CD14-positive monocyte (primary cell): ENCODE data around the gene IRF9. TPM values are rescaled to one million over a fixed set of nuclear protein-coding genes. Genes with fewer than 3 reads are reported as not detected.

Experiments
- DNase-seq, 3 donors: peaks; one replicate each; pipeline ENCODE4 v3.0.0-alpha.2; 2011 to 2022
- H2AFZ ChIP-seq: 2 replicates; pipeline ENCODE4 v1.6.0; 2012; ENCODE audit warnings: mild to moderate bottlenecking, low read depth, low read length, inconsistent platforms; ENCODE audit not compliant: insufficient read depth, poor library complexity, severe bottlenecking
- H3K27ac ChIP-seq, 2 donors: 1 replicate in 1 of 2; 2 replicates in 1 of 2; pipeline ENCODE4 v1.5.1; 2012 to 2013; ENCODE audit warnings: low read length in 2 of 2, control low read depth in 1 of 2, inconsistent platforms in 1 of 2, low read depth in 1 of 2, mild to moderate bottlenecking in 1 of 2
- H3K27me3 ChIP-seq, 2 donors: one replicate each; pipeline versions ENCODE4 v1.6.0 to v1.6.1; 2011 to 2013; ENCODE audit warnings: low read length in 2 of 2; ENCODE audit not compliant: control insufficient read depth in 2 of 2, insufficient read depth in 2 of 2
- H3K36me3 ChIP-seq, 2 donors: replicated peaks in 1 of 2; 1 replicate in 1 of 2; 2 replicates in 1 of 2; pipeline versions ENCODE4 v1.5.1 to v1.6.1; 2012 to 2013; ENCODE audit warnings: low read length in 2 of 2, control low read depth in 1 of 2, inconsistent platforms in 1 of 2, mild to moderate bottlenecking in 1 of 2; ENCODE audit not compliant: insufficient read depth in 2 of 2, control insufficient read depth in 1 of 2
- H3K4me1 ChIP-seq, 2 donors: 1 replicate in 1 of 2; 2 replicates in 1 of 2; pipeline versions ENCODE4 v1.5.1 to v1.6.1; 2012 to 2013; ENCODE audit warnings: low read length in 2 of 2, control low read depth in 1 of 2, inconsistent platforms in 1 of 2, mild to moderate bottlenecking in 1 of 2, moderate library complexity in 1 of 2; ENCODE audit not compliant: insufficient read depth in 2 of 2, control insufficient read depth in 1 of 2
- H3K4me2 ChIP-seq: replicated peaks from 2 replicates; pipeline ENCODE3; 2012; ENCODE audit warnings: low read length, moderate library complexity, mild to moderate bottlenecking; ENCODE audit not compliant: poor library complexity, severe bottlenecking; ENCODE audit errors: extremely low read depth
- H3K4me3 ChIP-seq, 3 experiments: fragments of 200-600 bp in 1 of 3; sonication (generic) in 1 of 3; replicated peaks in 1 of 3; 1 replicate in 2 of 3; 2 replicates in 1 of 3; pipeline ENCODE4 v1.5.1; 2011 to 2013; ENCODE audit warnings: low read length in 3 of 3, mild to moderate bottlenecking in 3 of 3, control low read depth in 2 of 3, low read depth in 2 of 3, inconsistent platforms in 1 of 3, moderate library complexity in 1 of 3
- H3K79me2 ChIP-seq: 2 replicates; pipeline ENCODE4 v1.6.0; 2012; ENCODE audit warnings: mild to moderate bottlenecking, control low read depth, inconsistent platforms, low read length, moderate library complexity; ENCODE audit not compliant: insufficient read depth
- H3K9ac ChIP-seq: 2 replicates; pipeline ENCODE4 v1.6.0; 2017; ENCODE audit warnings: low read length, mild to moderate bottlenecking; ENCODE audit not compliant: insufficient read depth, poor library complexity, severe bottlenecking
- H3K9me3 ChIP-seq, 2 donors: replicated peaks in 1 of 2; 1 replicate in 1 of 2; 2 replicates in 1 of 2; pipeline versions ENCODE4 v1.5.1 to v1.6.1; 2012 to 2013; ENCODE audit warnings: low read length in 2 of 2, control low read depth in 1 of 2; ENCODE audit not compliant: control insufficient read depth in 1 of 2, insufficient read depth in 1 of 2
- H4K20me1 ChIP-seq: 2 replicates; pipeline ENCODE4 v1.6.0; 2012; ENCODE audit warnings: mild to moderate bottlenecking, low read length, control low read depth, moderate library complexity; ENCODE audit not compliant: insufficient read depth
- H3K27ac Mint-ChIP-seq, 7 donors: one replicate each; pipeline ENCODE4 v1.8.0; 2020; ENCODE audit warnings: mild to moderate bottlenecking in 7 of 7, mixed read lengths in 7 of 7, moderate library complexity in 6 of 7, inconsistent platforms in 2 of 7
- H3K27me3 Mint-ChIP-seq, 3 donors: one replicate each; pipeline ENCODE4 v1.8.0; 2021 to 2022; ENCODE audit warnings: low read depth in 3 of 3, mild to moderate bottlenecking in 3 of 3, mixed read lengths in 3 of 3, moderate library complexity in 3 of 3, inconsistent platforms in 1 of 3
- H3K36me3 Mint-ChIP-seq, 2 donors: one replicate each; pipeline ENCODE4 v1.8.0; 2020; ENCODE audit warnings: mixed read lengths in 2 of 2, inconsistent platforms in 1 of 2, mild to moderate bottlenecking in 1 of 2
- H3K4me1 Mint-ChIP-seq: one replicate; pipeline ENCODE4 v1.8.0; 2020; ENCODE audit warnings: mild to moderate bottlenecking, mixed read lengths
- H3K4me3 Mint-ChIP-seq, 2 donors: one replicate each; pipeline ENCODE4 v1.8.0; 2020; ENCODE audit warnings: mild to moderate bottlenecking in 2 of 2, mixed read lengths in 2 of 2, moderate library complexity in 1 of 2
- H3K9me3 Mint-ChIP-seq, 7 donors: one replicate each; pipeline ENCODE4 v1.8.0; 2020 to 2022; ENCODE audit warnings: mixed read lengths in 7 of 7, mild to moderate bottlenecking in 6 of 7, moderate library complexity in 6 of 7, inconsistent platforms in 2 of 7
- WGBS: methylation state at CpG from one replicate; pipeline ENCODE4 v1.1.5; 2013; ENCODE audit warnings: missing lambda C conversion rate; ENCODE audit not compliant: insufficient coverage; 5-methylcytosine and 5-hydroxymethylcytosine counted together
- intact Hi-C, 2 donors: fragments of 100-400 bp; cut with micrococcal nuclease; formaldehyde crosslinking; loops; one replicate each; pipeline versions ENCODE4 v1.15.0 to v1.15.1; 2023
- polyA plus RNA-seq, 3 donors: library from polyadenylated mRNA; depleted of rRNA in 1 of 3; unstranded in 2 of 3; stranded (reverse) in 1 of 3; fragments of 300-500 nt in 2 of 3; fragments of >200 nt in 1 of 3; fragmentation: Illumina TruSeq in 2 of 3; gene quantifications; 1 replicate in 2 of 3; 2 replicates in 1 of 3; pipeline ENCODE4 v1.2.3, GENCODE V29; 2012 to 2021
- TF ChIP-seq, protein P1 (sequence below): fragments of 200-600 bp; IDR thresholded peaks from one replicate; pipeline ENCODE4 v1.8.0; 2022; ENCODE audit warnings: antibody characterized with exemption, mild to moderate bottlenecking

Gene IRF9
- polyA plus RNA-seq, 3 donors: 44.7 to 208 (median 56.0) TPM

DNA sequence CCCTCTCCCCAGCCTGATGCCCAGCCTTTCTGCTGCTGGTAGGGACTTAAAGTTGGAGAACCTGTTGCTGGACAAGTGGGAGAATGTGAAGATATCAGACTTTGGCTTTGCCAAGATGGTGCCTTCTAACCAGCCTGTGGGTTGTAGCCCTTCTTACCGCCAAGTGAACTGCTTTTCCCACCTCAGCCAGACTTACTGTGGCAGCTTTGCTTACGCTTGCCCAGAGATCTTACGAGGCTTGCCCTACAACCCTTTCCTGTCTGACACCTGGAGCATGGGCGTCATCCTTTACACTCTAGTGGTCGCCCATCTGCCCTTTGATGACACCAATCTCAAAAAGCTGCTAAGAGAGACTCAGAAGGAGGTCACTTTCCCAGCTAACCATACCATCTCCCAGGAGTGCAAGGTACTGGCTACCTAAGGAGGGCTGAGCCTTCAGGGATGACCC lies 46.1 kb downstream of the IRF9 start:
- H3K4me1 Mint-ChIP-seq: peaks cover 12% of the 10 kb centered on the region
- intact Hi-C loops: no loop called here
- Histone ChIP-seq H3K9me3 (peaks cover 0 to 2% of the 10 kb centered on the region in 2 donors), H3K9ac (no peak overlapping the region), H3K27ac (peak overlapping the region in 1 of 2 donors; percentile 31), H3K36me3 (peaks cover 63 to 90% of the 10 kb centered on the region in 2 donors), H3K4me3 (no peak overlapping the region), H3K4me1 (peaks cover 0 to 2% of the 10 kb centered on the region in 2 donors), H4K20me1 (peaks cover 38% of the 10 kb centered on the region), H3K4me2 (no peak overlapping the region), H2AFZ (no peak overlapping the region), H3K79me2 (peaks cover 23% of the 10 kb centered on the region), H3K27me3 (no peaks in the 10 kb centered on the region)
- TF ChIP-seq, protein P1, sequence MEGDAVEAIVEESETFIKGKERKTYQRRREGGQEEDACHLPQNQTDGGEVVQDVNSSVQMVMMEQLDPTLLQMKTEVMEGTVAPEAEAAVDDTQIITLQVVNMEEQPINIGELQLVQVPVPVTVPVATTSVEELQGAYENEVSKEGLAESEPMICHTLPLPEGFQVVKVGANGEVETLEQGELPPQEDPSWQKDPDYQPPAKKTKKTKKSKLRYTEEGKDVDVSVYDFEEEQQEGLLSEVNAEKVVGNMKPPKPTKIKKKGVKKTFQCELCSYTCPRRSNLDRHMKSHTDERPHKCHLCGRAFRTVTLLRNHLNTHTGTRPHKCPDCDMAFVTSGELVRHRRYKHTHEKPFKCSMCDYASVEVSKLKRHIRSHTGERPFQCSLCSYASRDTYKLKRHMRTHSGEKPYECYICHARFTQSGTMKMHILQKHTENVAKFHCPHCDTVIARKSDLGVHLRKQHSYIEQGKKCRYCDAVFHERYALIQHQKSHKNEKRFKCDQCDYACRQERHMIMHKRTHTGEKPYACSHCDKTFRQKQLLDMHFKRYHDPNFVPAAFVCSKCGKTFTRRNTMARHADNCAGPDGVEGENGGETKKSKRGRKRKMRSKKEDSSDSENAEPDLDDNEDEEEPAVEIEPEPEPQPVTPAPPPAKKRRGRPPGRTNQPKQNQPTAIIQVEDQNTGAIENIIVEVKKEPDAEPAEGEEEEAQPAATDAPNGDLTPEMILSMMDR: no peak
- 98% methylated on average over 5 of the region's 5 CpGs for WGBS
- no peaks in the 10 kb centered on the region for H3K27me3 Mint-ChIP-seq
- H3K9me3 Mint-ChIP-seq: peaks cover 0 to 11% (median 6%) of the 10 kb centered on the region in 7 donors
- no peak for DNase-seq
- H3K27ac Mint-ChIP-seq: peak overlapping the region in 4 of 7 donors; percentile 1 to 72 (median 36)
- H3K4me3 Mint-ChIP-seq: no peak overlapping the region
- peaks cover 78 to 83% of the 10 kb centered on the region in 2 donors for H3K36me3 Mint-ChIP-seq

DNA sequence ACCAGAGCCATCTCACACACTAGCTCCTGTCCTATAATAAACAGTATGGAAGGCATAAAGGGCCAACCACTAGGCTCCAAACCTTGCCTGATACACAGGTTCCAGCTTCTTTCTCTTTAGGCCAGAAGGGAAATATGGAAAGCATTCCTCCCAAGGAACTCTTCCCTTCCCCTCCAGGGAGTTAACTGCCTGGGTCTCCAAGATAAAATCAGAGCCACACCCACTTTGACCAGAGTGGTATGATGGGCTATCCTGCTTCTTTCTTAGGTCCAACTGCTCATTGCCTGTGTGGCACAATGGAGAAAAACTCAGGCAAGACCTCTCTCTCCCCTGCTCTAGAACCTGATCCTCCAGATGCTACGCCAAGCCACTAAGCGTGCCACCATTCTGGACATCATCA lies 46.6 kb downstream of the IRF9 start:
- H3K4me1 Mint-ChIP-seq: peaks cover 16% of the 10 kb centered on the region
- H4K20me1 ChIP-seq: peaks cover 38% of the 10 kb centered on the region
- H3K27me3 Mint-ChIP-seq: no peaks in the 10 kb centered on the region
- H3K4me1 ChIP-seq: peaks cover 4 to 7% of the 10 kb centered on the region in 2 donors
- H3K36me3 Mint-ChIP-seq: peaks cover 73 to 78% of the 10 kb centered on the region in 2 donors
- H2AFZ ChIP-seq: no peak overlapping the region
- peaks cover 0 to 2% of the 10 kb centered on the region in 2 donors for H3K9me3 ChIP-seq
- no peak overlapping the region for H3K27ac Mint-ChIP-seq
- DNase-seq: no peak
- no peak overlapping the region for H3K4me2 ChIP-seq
- peak overlapping the region in 1 of 2 donors; percentile 31 for H3K27ac ChIP-seq
- H3K79me2 ChIP-seq: peaks cover 26% of the 10 kb centered on the region
- 100% methylated on average over 2 of the region's 2 CpGs for WGBS
- intact Hi-C loops: no loop called here
- H3K4me3 ChIP-seq: no peak overlapping the region
- peaks cover 63 to 85% of the 10 kb centered on the region in 2 donors for H3K36me3 ChIP-seq
- H3K9me3 Mint-ChIP-seq: peaks cover 0 to 8% (median 4%) of the 10 kb centered on the region in 7 donors
- no peak overlapping the region for H3K4me3 Mint-ChIP-seq
- TF ChIP-seq, protein P1: no peak
- no peaks in the 10 kb centered on the region for H3K27me3 ChIP-seq
- H3K9ac ChIP-seq: no peak overlapping the region
